Lower leg skin (tissue), 4 donors: ENCODE measurements around the gene TNS3. TPM values are rescaled to one million over a fixed set of nuclear protein-coding genes. Genes with fewer than 3 reads are reported as not detected.

Experiments
- DNase-seq, 2 donors: peaks; one replicate each; pipeline ENCODE4 v3.0.0-alpha.2; 2019; ENCODE audit warnings: low spot score in 2 of 2
- H3K4me3 ChIP-seq: fragments of 200-600 bp; sonication (generic); 2 replicates; pipeline ENCODE4 v1.5.1; 2017; ENCODE audit warnings: mild to moderate bottlenecking, low read depth; ENCODE audit not compliant: poor library complexity, severe bottlenecking
- CTCF ChIP-seq, 3 donors: fragments of 450-650 bp; IDR thresholded peaks; one replicate each; pipeline ENCODE4 v1.5.1; 2016; ENCODE audit warnings: antibody characterized with exemption in 3 of 3, mild to moderate bottlenecking in 3 of 3, moderate library complexity in 2 of 3
- POLR2A ChIP-seq, 2 donors: fragments of 450-650 bp; IDR thresholded peaks; one replicate each; pipeline ENCODE4 v1.6.1; 2016 to 2017; ENCODE audit warnings: antibody characterized with exemption in 2 of 2, mild to moderate bottlenecking in 1 of 2, moderate library complexity in 1 of 2
- WGBS, 2 donors: methylation state at CpG; one replicate each; pipeline ENCODE4 v1.1.5; 2018; 5-methylcytosine and 5-hydroxymethylcytosine counted together
- intact Hi-C: fragments of 100-400 bp; cut with DNase I; formaldehyde crosslinking; loops from one replicate; pipeline ENCODE4 v1.15.0; 2023; ENCODE audit warnings: low total_unique reads
- total RNA-seq, 4 donors: library from RNA; depleted of rRNA; stranded (reverse); fragments of >200 nt; gene quantifications; one replicate each; pipeline ENCODE4 v1.1.0, GENCODE V29; 2016

The TNS3 gene
- total RNA-seq, 4 donors from 2014 or later, result 19.5 to 33.9 (median 25.5) TPM

GRCh38 chr7:47352394-47352968, 229.4 kb downstream of the TNS3 start:
- H3K4me3 ChIP-seq, result no peak overlapping the region
- DNase-seq, result peak in 1 of 2 donors; percentile 61
- TF ChIP-seq POLR2A (IDR thresholded peaks at IDR 0.05), result no peak
- TF ChIP-seq CTCF (IDR thresholded peaks at IDR 0.05), result no peak
- 95 to 96% methylated on average over 8 of the region's 8 CpGs for WGBS, 2 donors
- intact Hi-C loops, result no loop called here

GRCh38 chr7:47351233-47352154, 230.4 kb downstream of the TNS3 start:
- DNase-seq, result peak in 1 of 2 donors; percentile 80

GRCh38 chr7:47350425-47350824, 231.5 kb downstream of the TNS3 start:
- 87 to 92% methylated on average over 5 of the region's 5 CpGs for WGBS, 2 donors

More at GRCh38 chr7:47351233-47352154, 230.4 kb downstream of the TNS3 start:
- 82 to 86% methylated on average over 20 of the region's 20 CpGs for WGBS, 2 donors
- intact Hi-C loops, result no loop called here
- no peak overlapping the region for H3K4me3 ChIP-seq
- no peak for TF ChIP-seq POLR2A (IDR thresholded peaks at IDR 0.05)
- TF ChIP-seq CTCF (IDR thresholded peaks at IDR 0.05), result no peak

GRCh38 chr7:47349401-47349800, 232.5 kb downstream of the TNS3 start:
- intact Hi-C loops, result no loop called here
- H3K4me3 ChIP-seq, result no peak overlapping the region
- WGBS, 2 donors, result 88 to 92% methylated on average over 7 of the region's 7 CpGs
- peak in 1 of 2 donors; percentile 72 for DNase-seq
- TF ChIP-seq CTCF (IDR thresholded peaks at IDR 0.05), result no peak
- TF ChIP-seq POLR2A (IDR thresholded peaks at IDR 0.05), result no peak

More at GRCh38 chr7:47350425-47350824, 231.5 kb downstream of the TNS3 start:
- peak in 1 of 2 donors; percentile 72 for DNase-seq
- TF ChIP-seq POLR2A (IDR thresholded peaks at IDR 0.05), result no peak
- TF ChIP-seq CTCF (IDR thresholded peaks at IDR 0.05), result no peak
- H3K4me3 ChIP-seq, result no peak overlapping the region
- intact Hi-C loops, result no loop called here

GRCh38 chr7:47347816-47348385, 234.0 kb downstream of the TNS3 start:
- intact Hi-C loops, result no loop called here
- H3K4me3 ChIP-seq, result no peak overlapping the region
- 94 to 98% methylated on average over 6 of the region's 6 CpGs for WGBS, 2 donors
- no peak for TF ChIP-seq CTCF (IDR thresholded peaks at IDR 0.05)
- no peak for TF ChIP-seq POLR2A (IDR thresholded peaks at IDR 0.05)
- DNase-seq, result peak in 1 of 2 donors; percentile 37
